Stimulated activated CD8-positive, alpha-beta memory T cell treated with anti-CD3 and anti-CD28 coated beads, Interleukin-2, amount 100 ng/mL, for 48 hours (primary cell): ENCODE data around the gene FBXO46.

Experiments
- DNase-seq, 2 donors: peaks; one replicate each; pipeline ENCODE4 v3.0.0-alpha.2; 2020; ENCODE audit warnings: low read depth in 2 of 2

FBXO46 gene, protein sequence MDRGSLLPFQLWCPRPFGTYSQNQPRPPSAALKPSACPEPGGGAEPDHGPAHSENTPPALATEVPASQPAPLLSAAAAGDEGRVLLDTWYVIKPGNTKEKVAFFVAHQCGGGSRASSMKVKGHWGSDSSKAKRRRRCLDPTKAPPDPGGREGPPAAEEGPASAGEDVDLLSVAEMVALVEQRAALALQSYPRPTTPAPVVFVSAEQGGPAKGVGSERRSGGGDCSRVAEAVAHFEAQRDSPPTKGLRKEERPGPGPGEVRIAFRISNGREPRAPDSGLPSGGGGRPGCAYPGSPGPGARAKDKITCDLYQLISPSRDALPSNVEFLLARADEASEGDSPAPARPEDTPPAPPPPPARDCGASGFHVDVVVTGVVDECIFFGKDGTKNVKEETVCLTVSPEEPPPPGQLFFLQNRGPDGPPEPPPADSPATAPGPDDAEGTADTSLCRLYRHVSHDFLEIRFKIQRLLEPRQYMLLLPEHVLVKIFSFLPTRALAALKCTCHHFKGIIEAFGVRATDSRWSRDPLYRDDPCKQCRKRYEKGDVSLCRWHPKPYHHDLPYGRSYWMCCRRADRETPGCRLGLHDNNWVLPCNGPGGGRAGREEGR

DNA sequence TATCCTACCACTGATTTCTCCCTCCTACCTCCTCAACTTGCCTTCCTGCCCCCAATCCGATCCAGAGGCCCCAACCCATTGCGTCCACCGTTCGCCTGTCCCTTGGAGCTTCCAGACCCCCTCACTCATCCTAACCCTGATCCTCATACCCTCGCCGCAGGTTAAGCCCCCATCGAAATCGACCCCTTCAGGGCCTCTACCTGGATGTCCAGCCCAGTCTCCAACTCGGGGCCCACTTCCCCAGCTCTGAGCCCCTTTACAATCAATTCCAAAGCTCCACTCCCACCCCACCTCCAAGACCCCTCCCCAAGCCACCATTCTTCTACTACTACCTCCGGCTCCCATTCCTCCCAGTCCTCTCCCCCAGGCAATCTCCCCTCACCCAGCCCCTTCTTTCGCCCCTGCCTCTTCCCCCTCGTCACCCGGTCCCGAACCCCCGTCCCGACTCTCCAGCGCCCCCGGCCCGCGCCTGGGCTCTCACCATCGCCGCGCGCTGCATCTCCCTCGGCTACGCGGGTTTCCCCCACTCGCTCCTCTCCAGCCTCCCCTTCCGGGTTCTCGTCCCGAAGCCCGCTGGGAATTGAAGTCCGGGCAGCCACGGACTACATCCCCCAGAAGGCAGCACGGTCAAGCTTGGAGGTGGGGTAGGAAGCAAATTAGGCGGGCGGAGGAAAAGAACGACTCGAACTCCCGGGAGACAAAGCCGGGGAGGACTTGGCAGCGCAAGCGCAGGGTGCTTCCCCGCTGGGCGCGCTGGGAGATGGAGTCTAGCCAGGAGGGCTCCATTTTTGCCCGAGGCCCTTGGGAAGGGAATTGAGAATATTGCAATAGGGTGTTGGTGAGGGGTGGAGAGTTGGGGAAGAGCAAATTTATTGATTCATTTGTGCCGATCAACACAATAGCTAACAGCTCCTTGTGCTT lies at the start of gene FBXO46:
Gene FBXO46 (minus strand): TSS at position 529 of the 921 bp plus-strand sequence. CDS start 17,401 bp downstream, outside the sequence.
- DNase-seq = peak; percentile 84 to 92

DNA sequence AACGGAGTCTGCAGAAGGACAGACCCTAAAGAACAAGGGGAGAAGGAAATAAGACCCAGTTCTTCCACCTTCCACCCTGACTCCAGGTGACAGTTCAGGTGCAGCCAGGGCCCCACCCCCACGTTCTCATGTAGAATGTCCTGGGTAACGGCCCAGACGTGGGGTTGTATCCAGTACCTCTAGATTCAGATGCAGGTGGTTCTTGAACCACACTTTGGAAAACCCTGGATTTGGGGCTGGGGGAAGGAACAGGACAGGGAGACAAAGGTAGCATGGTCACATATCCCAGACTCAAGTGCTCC lies 49.4 kb upstream of the FBXO46 start:
- DNase-seq = no peak

DNA sequence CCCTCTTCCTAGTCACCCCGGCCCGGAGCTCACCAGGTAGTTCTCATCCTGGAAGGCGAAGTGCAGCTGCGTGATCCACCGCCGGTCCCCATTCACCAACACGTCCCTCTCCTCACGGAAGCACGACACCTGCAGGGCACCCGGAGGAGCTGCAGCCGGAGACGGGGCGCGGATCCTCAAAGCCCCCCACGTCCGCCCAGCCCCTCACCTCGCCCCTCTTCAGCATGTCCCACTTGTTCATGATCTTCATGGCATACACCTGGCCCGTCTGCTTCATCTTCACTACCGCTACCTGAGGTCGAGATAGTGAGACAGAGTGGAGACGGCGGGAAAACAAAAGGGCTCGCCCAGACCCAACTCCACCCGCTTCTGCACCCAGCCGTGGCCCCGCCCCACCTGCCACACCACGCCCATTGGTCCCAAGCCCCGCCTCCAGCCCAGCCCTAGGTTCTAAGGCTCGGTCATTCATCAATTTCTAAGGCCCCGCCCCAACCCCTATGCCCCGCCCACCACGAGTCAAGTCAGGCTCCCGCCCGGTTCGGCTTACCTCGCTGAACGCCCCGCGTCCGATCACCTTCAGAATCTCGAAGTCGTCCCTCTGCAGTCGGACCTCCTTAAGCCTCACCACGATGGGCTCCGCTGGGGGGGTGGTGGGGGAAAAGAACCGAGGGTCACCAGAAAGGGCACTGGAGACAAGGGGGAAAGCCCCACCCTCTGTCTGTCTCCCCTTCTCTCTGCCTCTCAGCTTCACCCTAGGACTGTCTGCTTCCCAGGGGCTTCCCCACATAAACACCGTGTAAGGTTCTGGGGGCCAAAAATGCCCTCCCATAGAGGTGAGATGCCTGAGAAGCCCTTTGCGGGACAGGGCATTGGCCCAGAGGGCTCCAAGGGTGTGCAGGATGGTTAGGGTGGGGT lies 48.8 kb upstream of the FBXO46 start:
- DNase-seq = peak; percentile 90 to 97

DNA sequence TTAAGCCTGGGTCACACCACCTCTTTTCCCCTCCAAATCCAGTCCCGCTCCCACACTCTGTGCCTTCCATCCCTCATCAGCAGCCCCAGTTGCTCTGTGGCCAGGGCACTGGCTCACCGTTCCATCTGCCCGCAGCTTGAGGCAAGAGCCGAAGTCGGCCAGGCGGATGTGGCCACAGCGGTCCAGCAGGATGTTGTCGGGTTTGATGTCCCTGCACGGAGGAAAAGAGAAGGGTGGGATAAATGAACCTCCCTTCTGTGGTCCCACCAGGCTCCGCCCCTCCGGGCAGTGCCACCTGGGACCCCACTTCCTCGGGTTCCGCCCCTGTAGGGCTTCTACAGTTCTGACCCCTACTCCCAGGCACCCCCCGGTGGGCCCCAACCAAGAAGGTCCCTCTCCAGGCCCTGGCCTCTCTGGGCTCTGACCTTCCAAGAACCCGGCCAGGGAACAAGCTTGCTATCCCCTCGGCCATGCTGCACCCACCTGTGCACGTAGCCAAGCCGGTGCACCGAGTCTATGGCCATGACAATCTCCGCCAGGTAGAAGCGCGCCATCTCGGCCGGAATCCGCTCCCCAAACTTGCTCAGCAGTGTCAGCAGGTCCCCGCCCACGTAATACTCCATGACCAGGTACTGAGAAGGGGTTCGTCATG lies 47.4 kb upstream of the FBXO46 start:
- no peak for DNase-seq

DNA sequence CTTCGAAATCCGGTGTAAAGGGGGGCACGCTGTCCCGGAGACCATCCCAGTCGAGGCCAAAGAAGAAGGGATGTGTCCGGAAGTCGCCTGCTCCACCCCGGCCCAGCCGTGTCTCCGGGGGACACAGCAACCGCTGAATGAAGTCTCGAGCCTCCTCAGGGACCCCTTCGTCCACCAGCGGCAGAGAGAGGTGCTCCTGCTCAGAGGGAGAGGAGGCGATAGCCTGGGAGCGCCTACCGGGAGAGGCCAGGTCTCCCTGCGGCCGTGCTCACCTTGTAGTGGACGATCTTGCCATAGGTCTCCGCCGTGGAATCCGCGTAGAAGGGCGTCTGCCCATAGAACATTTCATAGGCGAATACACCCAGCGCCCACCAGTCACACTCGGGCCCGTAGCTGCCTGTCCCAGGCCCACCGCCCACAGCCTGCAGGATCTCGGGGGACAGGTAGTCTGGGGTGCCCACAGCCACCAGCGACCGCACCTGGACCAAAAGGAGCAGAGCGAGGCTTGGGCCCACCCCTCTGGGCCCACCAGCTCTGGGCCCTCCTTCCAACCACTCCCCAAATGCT lies 46.8 kb upstream of the FBXO46 start:
- no peak for DNase-seq

DNA sequence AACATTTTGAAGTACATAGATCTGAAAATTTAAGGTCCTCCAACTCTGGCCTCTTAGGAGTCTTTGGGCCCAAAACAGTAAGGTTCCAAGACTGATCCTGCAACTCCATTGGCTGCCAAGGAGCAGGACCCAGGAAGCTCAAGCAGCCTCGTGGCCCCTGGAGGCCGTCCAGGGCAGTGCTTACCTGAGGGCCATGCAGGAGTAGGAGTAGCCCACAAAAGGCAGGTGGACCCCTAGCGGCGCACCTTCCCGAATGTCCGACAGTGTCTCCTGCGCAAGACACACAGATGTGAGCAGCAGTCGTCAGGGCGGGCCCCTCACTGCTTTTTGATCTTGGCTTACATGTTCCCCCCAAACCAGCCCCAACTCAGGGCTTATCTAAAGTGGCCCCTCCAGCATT lies 44.1 kb upstream of the FBXO46 start:
- DNase-seq = no peak

DNA sequence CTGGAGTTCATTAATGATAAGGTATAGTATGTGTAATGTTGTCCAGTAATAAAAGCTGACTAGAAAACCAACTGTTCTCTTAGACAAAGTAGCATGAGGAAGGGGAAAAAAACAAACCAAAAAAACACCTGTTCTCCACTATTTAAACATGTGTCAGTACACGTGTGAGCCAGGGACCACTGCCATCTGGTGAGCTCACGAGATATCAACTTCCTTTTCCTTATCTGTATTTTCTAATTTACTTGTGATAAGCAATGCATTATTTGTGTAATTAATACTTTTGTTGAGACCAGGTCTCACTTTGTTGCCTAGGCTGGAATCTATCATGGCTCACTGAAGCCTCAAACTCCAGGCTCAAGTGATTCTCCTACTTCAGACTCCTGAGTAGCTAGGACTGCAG lies 42.7 kb upstream of the FBXO46 start:
- no peak for DNase-seq

DNA sequence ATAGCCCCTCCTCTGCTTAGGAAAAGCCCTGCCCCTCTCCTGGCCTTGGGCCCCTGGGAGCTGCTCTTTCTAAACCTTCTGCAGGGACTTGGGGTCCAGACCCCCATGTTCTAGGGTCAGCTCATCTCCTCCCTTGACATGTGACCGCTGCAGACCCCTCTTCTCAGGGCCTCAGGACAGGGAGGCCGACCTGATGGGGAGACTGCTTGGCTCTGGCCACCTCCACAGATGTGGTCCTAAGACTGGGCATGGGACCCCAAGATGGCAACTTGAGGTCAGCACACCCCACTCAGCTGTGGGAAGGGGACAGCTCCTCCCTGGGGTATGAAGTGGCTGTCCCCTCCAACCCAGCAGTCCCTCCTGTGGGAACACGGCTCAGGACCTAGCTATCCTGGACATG lies 42.2 kb upstream of the FBXO46 start:
- DNase-seq = no peak

DNA sequence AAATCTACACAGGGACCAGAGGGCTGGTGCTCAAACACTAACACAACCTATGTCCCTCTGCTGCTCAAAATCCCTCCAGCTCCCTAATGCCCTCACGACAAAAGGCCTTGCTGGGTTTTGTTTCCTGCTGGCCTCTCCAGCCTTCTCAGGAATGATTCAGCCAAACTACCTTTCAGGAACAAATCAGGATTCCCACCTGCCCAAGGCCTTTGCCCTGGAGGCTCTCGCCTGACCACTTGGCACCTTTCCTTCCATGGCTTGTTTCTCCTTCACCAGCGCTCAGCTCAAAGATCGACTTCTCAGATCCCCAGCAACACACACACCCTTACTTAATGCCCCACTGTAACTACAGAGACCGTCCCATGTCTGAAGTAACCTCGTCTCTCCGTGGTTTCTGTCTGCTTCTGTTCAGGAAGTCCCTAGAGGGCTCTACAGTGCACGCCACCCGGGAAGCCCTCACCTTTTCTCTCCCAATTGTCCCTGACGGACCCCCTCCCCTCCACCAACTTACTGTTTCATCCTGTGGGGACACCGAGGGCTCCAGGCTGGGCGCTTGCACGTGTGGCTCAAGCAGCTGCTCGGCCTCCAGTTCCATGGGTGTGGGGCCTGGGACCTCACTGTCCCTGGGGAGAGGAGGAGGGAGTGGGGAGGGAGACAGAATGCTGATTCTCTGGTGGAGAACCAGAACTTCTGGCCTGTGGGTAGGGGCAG lies 41.6 kb upstream of the FBXO46 start:
- DNase-seq = no peak

DNA sequence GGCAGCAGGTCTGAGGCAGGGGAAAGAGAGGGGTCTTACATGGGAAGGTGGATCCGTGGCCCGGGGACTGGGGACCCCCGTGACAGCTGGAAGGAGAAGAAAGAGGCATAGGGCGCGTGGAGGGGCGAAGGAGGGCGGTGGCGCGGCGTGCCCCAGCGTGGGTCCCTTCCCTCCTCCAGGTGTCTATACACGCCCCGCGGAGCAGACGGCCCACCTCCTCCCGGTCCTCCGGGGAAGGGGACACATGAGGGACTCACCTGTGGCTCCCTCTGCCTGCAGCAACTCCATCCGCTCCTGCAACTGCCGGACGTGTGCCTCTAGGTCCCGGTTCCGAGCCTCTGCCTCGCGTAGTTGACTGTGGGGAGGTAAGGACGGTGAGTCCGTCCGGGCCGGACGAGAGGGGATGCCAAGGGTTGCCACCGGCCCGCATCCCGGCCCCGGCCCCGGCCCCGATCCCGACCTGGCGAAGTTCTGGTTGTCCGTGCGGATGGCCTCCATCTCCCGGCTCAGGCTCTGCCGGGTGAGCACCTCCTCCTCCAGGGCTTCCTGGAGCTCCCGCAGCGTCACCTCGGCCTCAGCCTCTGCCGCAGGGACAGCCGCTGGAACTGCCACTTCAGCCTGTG lies 40.7 kb upstream of the FBXO46 start:
- no peak for DNase-seq

DNA sequence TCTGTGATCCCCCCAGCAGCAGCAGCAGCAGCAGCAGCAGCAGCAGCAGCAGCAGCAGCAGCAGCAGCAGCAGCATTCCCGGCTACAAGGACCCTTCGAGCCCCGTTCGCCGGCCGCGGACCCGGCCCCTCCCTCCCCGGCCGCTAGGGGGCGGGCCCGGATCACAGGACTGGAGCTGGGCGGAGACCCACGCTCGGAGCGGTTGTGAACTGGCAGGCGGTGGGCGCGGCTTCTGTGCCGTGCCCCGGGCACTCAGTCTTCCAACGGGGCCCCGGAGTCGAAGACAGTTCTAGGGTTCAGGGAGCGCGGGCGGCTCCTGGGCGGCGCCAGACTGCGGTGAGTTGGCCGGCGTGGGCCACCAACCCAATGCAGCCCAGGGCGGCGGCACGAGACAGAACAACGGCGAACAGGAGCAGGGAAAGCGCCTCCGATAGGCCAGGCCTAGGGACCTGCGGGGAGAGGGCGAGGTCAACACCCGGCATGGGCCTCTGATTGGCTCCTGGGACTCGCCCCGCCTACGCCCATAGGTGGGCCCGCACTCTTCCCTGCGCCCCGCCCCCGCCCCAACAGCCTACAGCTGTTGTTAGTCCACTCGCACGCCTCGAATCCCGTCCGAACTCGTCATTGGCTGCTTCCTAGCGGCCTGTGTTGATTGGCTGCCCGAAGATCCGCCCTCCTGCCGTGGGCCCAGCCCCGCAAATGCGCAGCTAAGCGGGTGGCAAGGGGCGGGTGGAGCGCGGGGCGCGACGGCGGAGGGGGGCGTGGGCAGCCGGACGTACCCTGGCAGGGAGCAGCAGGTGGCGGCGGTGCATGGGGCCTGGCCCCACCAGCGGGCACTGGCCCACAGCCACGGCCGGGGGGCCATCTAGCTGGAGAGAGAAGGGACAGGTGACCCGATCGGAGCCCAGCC lies 39.8 kb upstream of the FBXO46 start:
- DNase-seq = peak; percentile 85 to 87

DNA sequence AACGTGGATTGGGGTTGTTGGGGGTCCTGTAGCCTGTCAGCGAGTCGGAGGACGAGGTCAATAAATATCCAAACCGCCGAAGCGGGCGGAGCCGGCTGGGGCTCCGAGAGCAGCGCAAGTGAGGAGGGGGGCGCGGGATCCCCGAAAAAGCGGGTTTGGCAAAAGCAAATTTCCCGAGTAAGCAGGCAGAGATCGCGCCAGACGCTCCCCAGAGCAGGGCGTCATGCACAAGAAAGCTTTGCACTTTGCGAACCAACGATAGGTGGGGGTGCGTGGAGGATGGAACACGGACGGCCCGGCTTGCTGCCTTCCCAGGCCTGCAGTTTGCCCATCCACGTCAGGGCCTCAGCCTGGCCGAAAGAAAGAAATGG lies 39.1 kb upstream of the FBXO46 start:
- DNase-seq = peak in 1 of 2 donors; percentile 23

DNA sequence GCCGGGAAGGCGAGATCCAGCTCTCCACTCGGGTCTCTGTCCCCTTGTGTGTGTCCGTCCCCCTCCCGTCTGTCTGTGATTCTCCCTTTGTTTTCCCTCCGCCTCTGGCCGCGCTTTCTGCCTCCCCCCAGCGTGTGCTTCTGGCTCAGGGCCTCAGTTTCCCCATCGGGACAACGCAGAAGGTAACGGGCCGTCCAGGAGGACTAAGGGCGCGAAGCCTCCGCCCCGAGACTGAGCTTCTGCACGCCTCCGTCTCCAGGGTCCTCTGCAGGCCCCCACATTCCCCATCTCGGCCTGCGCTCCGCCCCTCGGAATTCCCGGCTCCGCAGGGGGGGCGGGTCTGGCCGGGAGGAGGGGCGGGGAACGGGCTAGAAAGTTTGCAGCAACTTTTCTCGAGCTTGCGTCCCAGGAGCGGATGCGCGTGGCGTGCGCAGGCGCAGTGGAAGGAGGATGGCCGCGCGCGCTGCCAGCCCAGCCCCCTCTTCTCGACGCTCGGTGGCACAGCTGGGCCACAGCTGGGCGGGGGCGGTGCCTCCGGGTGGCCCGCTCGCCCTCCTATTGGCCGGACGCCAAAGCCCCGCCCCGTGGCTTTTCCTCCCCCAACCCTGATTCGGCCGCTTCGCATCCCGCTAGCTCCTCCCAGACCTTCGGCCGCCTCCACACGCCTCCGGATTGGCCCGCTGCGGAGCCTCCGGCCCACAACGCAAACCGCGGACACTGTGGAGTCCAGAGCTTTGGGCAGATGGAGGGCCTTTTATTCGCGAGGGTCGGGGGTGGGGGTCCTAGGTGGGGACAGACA lies 38.5 kb upstream of the FBXO46 start, which contains the start of gene SIX5:
Gene SIX5 (minus strand): TSS at position 269 of the 799 bp plus-strand sequence. CDS start 408 bp downstream, outside the sequence.
- peak; percentile 94 to 97 for DNase-seq

DNA sequence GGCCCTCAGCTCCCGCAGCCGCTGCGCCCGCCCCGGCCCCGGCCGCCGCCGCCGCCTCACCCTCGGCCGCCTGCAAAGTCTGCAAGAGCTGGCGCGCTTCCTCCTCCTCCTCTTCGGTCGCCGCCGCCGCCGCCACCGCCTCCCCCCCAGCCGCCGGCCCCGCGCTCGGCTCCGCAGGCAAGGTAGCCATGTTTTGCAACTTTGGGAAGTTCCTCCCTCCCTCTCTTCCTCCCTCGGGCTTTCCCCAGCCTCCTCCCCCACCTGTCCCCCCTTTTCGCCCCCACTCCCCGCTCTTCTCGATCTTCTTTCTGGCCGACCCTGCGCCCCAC lies 37.9 kb upstream of the FBXO46 start:
- DNase-seq = no peak

DNA sequence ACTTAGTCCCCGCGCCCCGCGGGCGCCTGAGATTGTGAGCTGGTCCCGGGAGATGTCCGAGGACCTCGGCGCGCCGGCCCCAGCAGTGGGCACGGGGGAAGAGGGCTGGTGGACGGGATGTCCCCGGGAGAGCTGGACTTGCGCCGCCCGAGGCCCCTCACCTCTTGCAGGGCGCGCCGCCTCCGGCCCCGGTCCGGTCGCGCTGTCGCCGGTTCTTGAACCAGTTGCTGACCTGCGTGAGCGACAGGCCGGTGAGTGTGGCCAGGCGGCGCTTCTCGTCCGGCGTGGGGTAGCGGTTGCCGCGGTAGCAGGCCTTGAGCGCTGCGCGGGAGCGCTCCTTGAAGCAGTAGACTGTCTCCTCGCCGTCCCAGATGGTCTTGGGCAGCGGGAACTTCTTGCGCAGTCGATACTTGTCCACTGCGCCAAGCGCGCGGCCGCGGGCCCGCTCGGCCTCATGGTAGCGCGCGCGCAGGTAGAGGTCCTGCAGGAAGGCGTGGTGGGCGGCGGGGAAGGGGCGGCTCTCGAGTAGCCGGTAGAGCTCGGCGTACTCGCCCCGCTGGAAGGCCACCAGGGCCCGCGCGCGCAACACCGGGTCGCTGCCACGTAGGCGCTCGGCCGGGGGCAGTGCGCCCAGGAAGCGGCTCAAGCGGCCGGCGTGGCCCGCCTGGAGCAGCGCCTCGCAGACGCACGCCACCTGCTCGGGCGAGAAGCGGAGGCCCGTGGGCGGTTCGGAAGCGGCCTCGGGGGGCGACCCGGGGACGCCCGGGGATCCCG lies 37.4 kb upstream of the FBXO46 start:
- peak in 1 of 2 donors; percentile 21 for DNase-seq

DNA sequence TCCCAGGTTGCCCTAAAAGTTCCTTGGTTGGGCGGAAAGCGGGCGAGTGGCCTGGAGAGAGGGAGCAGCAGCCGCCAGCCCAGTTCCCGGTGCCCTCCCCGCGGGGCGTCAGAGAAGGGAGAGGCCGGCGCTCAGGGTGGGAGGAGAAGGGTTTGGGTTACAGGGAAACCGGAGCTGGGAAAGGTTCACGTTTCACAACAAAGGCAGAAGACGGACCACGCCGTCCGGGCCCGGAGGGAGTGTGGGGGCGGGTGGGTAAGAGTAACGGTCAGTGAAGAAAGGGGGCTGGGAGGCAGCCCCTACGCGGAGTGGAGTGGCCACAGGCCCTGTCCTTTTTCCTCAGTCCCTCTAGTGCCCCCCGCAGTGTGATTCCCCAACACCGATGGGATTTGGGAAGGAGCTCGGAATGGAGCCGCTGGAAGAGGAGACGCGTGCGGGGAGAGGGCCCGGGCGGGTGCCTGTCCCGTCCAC lies 36.7 kb upstream of the FBXO46 start:
- no peak for DNase-seq

DNA sequence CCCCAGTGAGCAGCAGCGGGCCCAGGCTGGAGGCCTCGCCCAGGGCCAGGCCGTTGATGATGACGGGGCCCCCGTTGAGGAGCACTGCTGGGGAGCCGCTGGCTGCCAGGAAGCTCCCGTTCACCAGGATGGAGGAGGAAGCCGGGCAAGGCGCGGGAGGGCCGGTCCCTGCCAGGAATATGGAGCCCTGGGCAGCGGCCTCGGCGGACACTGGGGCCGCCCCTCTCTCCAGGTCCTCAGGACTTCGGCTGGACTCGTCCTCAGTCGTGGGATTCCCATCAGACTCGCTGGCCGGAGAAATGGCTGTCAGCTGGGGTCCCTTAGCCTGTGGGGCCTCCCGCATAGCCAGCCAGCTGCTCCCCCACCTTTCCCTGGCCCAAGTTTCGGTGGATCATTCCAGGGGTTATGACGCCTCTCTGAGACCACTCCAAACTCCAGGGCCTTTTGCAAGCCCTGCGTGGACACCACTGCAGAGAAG lies 36.2 kb upstream of the FBXO46 start:
- DNase-seq = no peak
